Stimulated activated CD8-positive, alpha-beta memory T cell treated with anti-CD3 and anti-CD28 coated beads, Interleukin-15, amount 100 ng/mL, for 48 hours (primary cell): Measurements from ENCODE around the gene RIPK4.
"Not testable (repeated sequence)": the region's sequence is repeated elsewhere in the genome, so short reads cannot be mapped to it uniquely, and the experiment has no call there.

Experiments used
- DNase-seq, 2 donors: peaks; one replicate each; pipeline ENCODE4 v3.0.0-alpha.2; 2020; ENCODE audit warnings: low read depth in 2 of 2

RIPK4 gene

DNA sequence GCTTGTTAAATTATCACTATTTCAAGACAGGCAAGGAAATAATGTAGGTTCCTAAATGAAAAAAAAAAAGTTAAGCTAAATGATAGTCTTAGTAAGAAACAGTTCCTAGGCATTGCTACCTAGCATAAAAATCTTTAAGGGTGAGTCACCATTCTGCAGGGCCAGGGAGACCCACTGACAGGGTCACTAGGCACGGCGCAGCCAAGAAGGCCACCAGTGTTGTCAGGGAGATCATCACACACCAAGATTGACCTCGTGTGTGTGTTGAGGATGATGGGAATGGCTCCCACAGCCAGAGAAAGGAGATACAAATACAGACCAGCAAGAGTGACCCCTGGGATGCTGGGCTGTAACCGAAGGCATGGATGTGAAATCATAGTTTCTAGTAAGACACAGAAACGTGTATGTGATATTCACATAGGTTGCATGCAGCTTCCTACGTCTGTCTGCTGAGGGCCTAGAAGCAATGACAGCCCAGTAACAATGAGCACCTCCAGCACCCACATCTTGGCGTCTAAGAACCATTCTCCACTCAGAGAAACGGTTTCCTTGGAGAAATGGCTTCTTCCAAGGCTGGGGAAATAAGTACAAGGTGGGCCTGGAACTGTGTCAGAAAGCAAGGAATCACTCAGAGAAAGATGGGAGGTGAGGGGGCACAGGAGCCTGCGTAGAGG, 29.1 kb downstream of the RIPK4 start:
- no peak for DNase-seq

DNA sequence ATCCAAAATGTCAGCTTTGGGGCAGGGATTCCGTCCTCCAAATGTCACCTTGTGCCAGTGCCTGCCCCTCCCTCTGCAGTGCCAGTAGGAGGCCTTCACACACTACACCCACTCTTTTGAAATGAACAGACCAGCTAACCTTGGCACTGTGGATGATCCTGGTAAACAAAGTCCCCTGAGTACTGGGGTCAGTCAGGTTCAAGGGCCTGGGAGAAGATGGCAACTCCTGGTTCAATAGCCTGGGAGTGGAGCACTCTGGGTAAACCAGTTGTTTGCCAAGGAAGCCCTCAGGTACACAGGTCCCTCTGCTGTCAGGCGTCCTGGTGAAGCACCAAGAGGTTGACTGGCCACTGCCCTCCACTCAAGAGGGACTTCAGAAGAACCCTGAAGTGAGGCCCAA, 30.4 kb downstream of the RIPK4 start:
- DNase-seq: no peak

DNA sequence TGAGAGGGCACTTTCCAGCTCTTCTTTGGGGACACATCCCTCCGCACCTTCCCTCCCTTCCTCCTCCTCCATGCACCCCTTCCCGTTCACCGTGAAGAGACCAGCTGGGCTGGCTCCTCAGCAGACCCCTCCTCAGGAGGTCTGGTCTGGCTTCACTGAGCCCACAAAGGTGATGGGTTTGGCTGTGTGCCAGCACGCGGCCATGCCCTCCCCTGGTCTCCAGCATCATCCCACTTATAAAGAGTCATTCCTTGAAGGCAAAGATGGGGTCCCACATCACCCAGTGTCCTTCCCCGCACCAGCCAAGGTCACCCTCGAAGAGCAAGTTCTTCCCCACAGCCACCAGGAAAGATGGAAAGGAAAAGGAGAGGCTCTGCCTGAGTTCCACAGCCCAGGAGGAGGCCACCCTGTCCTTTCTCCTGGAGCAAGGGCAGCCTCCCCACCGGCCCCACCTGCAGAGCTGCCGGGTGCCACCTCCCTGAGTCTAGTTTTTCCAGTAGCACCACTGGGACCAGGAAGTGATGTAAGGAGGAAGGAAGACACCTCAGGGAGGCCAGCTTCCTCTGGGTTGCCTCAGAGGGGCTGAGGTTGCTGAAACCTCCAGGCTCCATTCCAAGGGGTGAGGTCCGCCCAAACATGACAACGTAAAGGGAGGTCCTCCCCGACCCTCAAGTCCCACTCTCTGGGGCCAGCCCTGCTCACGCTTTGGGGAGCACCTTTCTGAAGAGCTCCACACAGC, 32.7 kb downstream of the RIPK4 start:
- no peak for DNase-seq

DNA sequence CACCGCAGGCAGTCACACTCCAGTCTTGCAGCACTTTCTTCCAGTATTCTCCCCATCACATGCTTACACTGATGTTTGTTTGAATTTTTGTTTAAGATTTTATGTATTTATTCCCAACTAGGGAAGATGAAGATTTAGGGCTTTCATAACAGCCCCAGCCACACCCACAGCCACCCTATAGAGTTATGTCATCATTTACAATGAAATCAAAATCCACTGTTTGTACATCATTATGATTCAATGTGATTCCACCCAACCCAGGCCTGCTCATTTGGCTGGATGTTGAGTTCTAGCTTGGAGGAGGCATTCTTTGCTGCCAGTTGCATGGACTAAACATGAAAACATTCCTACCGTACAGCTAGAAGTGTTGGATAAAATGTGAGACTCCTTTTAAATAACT, 35.8 kb downstream of the RIPK4 start:
- no peak for DNase-seq

DNA sequence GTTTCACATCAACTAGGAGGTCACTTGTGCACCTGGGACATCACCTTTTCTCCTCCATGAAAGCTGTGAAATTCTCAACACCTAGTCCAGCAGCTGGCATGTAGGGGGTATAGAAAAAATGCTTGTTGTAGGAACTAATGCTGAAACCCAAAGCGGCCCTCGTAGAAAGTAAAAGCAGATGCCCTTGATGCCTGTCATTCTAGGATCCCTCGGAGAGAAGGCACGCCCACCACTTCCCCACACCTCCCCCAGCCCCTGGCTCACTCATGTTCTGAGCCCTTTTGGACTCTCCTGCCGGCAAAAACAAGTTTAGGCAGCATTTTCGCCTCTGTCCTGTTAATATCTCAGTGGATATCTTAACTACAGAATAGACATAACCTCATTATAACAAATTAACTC, 36.5 kb downstream of the RIPK4 start:
- DNase-seq: no peak

DNA sequence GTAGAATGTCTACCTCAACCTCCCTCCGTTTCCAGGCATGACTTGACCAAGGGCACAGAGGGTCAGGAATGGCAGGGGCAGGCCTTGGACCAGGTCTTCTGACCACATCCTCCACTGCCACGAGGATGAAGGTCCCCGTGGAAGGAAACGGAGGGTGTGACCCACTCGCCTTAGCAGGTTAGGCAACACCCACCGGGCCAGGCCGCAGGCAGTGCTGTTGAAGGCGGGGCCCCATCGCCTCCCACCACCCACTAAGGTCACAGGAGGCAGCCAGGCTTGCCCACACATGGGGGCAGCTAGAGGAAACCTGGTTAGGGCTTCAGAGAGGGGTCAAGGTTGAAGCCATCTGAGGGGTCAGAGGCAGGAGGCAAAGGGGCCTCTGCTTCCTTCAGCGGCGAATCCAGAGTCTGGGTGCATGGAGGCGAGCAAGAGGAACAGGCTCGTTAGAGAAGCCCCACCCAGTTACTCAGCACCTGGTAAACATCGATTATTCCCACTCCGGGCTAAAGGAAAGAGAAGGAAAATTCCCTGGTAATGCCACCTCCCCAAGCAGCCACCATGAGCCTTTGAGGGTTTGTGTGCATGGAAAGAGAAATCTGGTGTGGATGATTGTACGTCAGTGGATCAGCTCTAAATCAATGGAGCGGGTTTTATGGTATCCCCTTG, 37.0 kb downstream of the RIPK4 start:
- DNase-seq: no peak

DNA sequence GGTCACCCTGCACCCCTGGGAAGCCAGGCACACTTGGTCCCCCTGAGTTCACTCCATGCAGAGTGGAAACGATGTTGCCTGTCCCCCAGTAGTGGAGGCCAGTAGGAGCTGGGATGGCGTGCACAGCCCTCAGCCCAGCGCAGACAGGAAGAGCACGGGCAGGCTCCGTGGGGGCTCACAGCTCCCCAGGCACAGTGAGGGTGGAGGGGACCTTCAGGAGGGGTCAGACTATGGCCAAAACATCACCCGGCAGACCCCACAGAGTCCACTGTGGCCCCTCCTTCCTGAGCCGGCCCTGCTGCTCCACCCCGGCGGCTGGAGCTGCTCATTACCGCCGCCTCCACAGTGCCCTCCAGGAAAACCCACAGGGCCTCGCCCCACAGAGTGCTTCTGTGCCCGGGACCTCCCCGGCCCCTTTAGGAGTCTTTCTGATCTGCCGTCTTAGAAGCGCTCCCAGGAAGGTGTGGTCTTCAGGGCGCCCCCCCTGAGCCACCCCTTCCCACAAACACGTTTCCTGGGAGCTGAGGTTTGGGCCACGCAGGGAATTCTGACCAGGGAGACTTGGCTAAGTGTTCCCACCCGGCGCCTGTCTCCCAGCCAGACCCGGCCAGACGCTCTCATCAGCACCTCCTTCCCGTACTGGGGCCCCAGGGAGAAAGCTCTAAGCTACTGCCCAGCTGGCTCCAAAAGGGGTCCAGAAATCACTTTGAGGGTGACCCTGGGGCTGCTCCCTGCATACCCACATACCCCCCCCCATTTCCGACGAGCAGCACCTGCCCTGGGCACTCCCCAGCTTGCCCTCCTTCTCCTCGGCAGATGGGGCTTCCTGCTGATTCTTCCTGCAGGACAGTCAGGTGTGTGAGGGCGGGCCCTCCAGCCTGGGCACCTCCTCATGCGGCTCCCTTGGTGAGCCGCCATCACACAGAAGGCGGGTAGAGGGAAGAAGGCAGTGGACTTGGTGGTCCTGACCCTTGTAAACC, 38.8 kb downstream of the RIPK4 start:
- DNase-seq: no peak

DNA sequence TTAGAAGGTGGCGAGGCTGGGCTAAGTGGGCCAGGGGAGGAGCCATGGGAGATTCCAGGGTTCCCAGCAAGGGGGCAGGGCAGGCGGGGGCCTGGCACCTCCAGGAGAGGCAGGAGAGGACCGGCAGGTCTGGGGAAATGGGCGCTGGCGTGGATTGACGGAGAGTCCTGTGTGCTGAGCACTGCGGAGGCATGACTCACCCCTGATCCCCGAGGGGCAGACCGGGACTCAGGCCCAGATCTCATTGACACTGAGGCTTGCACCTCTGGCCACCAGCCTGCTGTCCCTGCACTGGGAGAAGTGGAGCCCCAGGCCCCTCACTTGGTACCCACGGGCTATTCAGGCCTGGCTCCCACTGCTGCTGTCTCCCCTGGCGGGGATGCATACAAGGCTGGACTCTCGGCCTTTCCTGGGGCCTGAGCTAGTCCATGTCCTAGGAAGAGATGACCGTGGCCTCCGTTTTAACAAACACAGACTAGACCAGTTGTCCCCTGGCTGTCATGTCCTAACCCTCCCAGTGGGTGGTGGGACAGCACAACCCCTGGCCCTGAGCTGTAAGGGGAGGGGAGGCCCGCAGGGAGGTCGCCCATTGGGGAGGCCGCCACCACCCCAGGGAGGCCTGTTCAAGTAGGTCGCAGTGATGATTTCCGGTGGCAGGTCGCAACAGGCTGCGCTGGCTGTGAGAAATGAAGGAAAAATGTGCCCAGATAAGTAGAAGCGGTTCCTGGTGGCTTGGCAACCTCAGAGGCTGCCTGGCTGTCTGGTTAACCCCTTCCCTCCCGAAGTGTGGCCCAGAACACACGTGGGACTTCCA, 39.7 kb downstream of the RIPK4 start:
- no peak for DNase-seq

DNA sequence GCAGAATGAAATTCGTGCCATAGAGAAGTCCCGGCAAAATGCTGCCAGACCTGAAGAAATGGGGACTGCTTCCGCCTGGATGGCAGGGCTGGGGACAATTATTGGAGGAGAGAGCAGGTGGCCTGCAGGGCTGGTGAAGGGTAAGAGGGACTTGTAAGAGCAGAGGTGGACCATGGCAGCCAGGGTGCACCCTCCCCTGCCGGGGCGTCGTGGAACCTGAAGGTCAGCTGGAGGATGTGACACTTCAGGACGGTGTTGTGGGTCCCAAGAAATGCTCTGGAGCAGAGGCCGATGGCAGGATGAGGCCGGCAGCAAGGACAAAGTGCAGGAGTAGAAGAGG, 40.3 kb downstream of the RIPK4 start:
- DNase-seq: no peak

DNA sequence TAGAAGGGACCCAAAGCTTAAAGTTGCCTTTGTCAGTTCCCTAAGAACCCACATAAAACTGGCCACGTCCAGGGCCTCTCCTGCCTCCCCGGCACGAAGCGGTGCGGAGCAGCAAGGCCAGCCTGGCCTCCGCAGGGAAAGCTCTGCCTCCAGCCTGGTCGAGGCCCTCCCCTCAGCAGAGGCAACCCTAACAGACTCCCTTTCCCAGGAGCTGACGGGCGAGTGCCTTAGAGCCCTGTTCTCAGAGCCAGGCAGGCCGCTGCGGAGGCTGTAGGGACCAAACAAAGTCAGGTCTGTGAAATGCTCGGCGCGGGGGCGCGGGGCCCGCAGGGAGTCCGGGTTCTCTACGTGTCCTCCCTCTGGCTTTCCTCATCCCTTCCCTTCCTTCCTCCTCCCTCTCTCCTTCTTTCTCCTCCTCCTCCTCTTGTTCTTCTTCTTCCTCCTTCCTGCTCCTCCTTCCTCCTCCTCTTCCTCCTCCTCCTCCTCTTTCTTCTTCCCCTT, 40.7 kb downstream of the RIPK4 start:
- no peak for DNase-seq

DNA sequence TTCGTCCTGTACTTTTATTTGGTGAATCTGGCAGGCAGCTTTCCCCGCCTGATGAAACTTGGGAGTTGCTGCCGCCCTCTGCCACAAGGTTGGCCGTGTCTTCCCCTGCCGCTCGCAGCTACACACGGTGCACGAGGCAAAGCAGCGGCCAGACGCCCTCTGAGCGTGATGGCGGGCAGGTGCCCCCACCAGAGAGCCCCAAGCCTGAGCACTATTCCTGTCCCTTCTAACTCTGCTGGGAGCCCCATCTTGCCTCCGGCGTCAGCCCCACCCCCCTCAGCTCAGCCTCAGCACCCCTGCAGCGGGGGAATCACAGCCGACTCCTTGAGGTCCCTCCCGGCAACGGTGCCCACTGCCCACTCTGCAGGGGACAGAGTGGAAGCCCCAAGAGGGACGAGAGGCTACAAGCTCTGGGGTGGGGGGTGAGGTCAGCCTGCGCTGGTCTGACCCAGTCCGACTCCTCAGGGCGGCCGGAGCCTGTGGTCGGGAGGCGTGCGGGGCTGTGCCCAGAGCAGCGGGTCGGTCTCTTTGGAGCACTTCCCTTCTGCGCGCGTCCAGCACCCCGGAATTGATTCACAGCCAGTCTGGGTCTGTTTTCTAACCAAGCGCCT, 41.3 kb downstream of the RIPK4 start:
- DNase-seq: no peak

DNA sequence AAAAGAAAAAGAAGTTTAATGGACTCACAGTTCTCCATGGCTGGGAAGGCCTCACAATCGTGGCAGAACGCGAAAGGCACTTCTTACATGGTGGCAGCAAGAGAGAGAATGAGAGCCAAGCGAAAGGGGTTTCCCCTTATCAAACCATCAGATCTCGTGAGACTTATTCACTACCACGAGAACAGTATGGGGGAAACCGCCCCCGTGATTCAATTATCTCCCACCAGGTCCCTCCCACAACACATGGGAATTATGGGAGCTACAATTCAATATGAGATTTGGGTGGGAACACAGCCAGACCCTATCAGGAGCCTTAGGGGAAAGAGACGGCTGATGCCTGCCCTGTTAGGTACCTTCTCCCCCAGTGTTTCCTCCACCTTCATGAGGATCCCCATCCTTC, 43.0 kb downstream of the RIPK4 start:
- DNase-seq: not testable (repeated sequence)

DNA sequence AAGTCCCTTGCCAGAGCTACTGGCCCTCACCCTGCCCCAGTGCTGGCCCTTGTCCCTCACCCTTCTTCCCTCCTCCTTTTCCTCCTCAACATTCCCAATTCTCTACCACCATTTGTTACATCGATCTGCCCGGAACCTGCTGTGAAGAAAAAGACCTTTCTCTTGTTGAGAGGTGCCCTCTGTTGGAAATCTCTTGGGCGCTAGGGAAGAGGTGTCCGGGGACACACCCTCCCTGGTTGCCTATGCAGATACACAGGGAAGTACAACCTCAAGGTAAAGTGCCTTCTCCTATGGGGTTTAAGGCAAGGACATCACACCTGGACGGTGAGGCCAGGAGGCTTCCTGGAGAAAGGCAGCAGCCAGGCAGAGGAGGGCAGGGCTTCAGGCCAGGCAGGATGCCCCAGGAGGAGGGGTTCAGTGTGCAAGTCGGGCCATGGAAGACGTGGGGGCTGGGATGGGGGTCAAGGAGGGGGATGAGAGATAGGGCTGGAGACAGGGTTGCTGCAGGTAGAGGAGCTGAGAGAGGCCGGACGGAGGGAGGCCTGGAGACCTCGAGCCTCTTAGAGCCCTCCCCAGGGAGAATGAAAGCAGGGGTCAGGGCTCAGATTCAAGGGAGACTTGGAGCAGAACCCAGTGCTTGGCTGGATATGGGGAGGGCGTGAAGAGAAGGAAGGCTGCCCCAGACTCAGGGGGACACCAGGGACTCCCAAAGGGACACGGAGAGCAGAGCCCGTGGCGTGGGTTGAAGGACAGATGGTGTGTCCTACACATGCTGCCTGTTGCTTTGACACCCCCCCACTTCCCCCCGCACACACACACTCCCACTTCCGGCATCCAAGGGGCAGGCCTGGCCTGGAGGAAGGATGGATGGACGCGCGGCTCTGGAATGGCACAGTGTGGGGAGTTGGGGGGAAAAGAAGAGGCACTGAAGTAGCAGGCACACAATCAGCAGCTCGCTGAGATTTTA, 44.5 kb downstream of the RIPK4 start:
- no peak for DNase-seq

DNA sequence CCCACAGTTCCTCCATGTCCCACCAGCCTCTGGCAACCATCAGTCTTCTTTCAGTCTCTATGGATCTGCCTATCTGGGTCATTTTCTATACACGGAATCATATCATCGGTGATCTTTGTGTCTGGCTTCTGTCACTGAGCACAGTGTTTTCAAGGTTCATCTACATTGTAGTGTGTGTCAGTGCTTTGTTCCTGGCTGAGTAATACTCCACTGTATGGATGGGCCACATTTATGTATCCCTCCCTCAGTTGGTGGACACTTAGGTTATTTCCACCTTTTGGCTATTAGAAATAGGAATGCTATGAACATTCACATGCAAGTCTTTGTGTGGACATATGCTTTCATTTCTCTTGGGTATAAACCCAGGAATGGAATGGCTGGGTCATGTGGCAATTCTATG, 46.6 kb downstream of the RIPK4 start:
- no peak for DNase-seq

DNA sequence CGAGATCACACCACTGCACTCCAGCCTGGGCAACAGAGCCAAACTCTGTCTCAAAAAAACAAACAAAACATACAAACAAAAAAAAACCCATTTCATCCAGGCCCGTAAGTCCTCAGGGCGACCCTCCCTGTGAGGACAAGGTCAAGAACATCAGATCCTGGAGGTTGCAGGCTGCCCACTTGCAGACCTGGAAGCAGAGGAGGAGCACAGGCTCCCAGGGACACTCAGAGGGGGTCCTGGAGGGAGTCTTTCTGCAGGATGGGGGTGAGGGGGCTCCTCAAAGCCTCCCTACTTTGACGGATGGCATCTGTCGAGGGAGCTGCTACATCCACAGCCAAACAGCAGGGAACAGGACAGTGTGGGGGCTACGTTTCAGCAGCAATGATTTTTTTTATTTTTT, 47.2 kb downstream of the RIPK4 start:
- DNase-seq: no peak

DNA sequence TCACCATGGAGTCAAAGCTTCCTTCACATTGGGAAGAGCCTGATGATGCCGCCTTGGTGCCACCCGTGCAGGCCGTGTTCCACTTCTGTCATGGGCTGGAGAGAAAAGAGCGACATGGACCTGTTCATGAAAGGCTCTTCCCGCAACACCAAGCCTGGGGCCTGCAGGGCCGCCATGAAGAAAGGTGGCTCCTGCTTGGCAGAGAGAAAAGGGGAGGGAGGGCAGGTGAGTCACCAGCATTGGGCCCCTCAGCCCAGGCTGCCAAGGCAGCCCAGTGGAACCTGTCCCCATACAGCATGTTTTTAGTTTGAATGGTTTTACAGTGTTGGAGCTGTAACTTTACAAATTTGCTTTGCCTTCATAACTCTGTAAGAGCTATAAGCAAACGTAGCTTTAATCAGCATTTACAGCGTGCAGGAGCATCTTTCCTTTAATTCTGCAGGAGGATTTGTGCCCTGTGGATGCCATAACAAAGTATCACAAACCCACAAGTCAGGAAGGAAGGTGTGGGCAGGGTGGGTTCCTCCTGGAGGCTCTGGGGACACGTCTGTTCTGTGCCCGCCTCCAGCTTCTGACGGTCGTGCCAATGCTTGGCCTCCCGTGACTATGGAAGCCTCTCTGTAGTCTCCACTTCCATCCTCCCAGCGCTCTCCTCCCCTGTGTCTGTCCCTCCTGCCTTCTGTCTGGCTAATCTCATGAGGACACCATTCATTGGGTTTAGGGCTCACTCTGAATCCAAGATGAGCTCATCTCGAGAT, 49.1 kb downstream of the RIPK4 start:
- no peak for DNase-seq

DNA sequence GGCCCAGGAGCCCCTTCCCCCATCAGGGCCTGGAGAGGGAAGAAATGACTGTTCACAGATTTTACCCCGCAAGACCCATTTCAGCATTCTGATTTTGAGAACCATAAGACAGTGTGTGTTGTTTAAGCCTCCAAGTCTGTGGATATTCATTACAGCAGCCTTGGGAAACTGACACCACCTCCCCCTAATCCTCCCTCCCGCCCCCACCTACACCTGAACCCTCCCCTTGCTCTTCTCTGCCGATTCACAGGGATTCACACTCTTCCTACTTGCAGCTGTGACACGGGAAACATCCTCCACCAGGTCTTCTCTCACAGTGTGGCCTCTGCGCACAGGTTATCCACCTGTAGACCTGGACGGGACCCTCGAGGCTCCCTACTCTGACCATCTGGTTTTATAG, 50.1 kb downstream of the RIPK4 start:
- DNase-seq: no peak

DNA sequence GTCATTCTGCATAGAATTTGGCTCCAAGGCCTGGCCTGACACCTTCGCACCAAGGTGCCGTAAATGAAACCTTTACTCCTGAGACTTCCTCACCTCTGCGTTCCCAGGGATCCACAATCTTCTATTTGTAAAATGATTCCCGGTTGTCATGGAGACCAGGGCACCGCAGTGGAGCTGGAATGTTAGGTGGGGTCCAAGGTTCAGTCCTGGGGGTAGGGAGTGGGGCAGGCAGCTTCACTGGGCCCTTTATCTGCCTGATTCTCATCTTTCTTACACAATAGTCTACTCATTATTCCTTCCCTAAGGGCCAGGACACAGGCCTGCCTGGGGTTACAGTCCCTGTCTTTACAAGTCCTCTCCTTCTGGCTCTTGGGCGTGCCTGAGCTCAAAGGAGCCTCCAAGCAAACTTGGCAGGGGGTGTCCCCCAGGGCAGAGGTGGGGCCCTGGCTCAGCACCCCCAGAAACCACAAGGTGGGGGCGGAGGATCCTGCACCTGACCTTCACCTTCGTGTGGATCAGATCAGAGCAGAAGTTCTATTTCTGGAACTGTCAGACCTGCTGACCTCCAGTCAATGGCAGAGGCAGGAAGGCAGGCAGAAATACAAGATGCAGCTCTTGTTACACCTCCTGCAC, 51.1 kb downstream of the RIPK4 start:
- DNase-seq: no peak
